Fibroblast of skin of left quadriceps (primary cell): ENCODE results near the gene FBRSL1.
"Not testable (repeated sequence)": the region's sequence is repeated elsewhere in the genome, so short reads cannot be mapped to it uniquely, and the experiment has no call there.

Experiments
- DNase-seq, 2 experiments: peaks; one replicate each; pipeline ENCODE4 v3.0.0-alpha.2; 2013; ENCODE audit warnings: low read depth in 2 of 2

The FBRSL1 gene

GRCh38 chr12:132470397-132470796, 19.6 kb upstream of the FBRSL1 start:
- no peak for DNase-seq

- no peak for DNase-seq
Measured at GRCh38 chr12:132471011-132471857, 18.7 kb upstream of the FBRSL1 start.

GRCh38 chr12:132471858-132472255, 18.1 kb upstream of the FBRSL1 start:
- no peak for DNase-seq

GRCh38 chr12:132472386-132472785, 17.6 kb upstream of the FBRSL1 start:
- DNase-seq = no peak

GRCh38 chr12:132474237-132474741, 15.7 kb upstream of the FBRSL1 start:
- DNase-seq = no peak

GRCh38 chr12:132474799-132475303, 15.1 kb upstream of the FBRSL1 start:
- not testable (repeated sequence) for DNase-seq

- no peak for DNase-seq
Measured at GRCh38 chr12:132475304-132476037, 14.5 kb upstream of the FBRSL1 start.

GRCh38 chr12:132476038-132476414, 13.9 kb upstream of the FBRSL1 start:
- no peak for DNase-seq

GRCh38 chr12:132476421-132476820, 13.5 kb upstream of the FBRSL1 start:
- no peak for DNase-seq

GRCh38 chr12:132477017-132477702, 12.8 kb upstream of the FBRSL1 start:
- DNase-seq = no peak

GRCh38 chr12:132477703-132478432, 12.1 kb upstream of the FBRSL1 start:
- DNase-seq = no peak

- no peak for DNase-seq
Measured at GRCh38 chr12:132478433-132478803, 11.5 kb upstream of the FBRSL1 start.

GRCh38 chr12:132478845-132479244, 11.1 kb upstream of the FBRSL1 start:
- no peak for DNase-seq

GRCh38 chr12:132479291-132479690, 10.7 kb upstream of the FBRSL1 start:
- DNase-seq = no peak

GRCh38 chr12:132479938-132480622, 9.9 kb upstream of the FBRSL1 start:
- no peak for DNase-seq

GRCh38 chr12:132480623-132481132, 9.3 kb upstream of the FBRSL1 start:
- DNase-seq = no peak

- DNase-seq = no peak
Measured at GRCh38 chr12:132481345-132481744, 8.6 kb upstream of the FBRSL1 start.

- no peak for DNase-seq
Measured at GRCh38 chr12:132481771-132482745, 7.9 kb upstream of the FBRSL1 start.

- no peak for DNase-seq
Measured at GRCh38 chr12:132482771-132483170, 7.2 kb upstream of the FBRSL1 start.
